Duodenal mucosa (tissue), 2 donors: Measurements from ENCODE around the gene IGFLR1.

Experiments
- H3K27ac ChIP-seq: one replicate; pipeline ENCODE4 v1.7.0; 2013; ENCODE audit warnings: low read depth, low read length
- H3K27me3 ChIP-seq, 2 donors: one replicate each; pipeline ENCODE4 v1.7.0; 2013; ENCODE audit warnings: low read length in 2 of 2, control low read depth in 1 of 2; ENCODE audit not compliant: insufficient read depth in 2 of 2, control insufficient read depth in 1 of 2
- H3K36me3 ChIP-seq, 2 donors: one replicate each; pipeline ENCODE4 v1.7.0; 2013; ENCODE audit warnings: low read length in 2 of 2, control low read depth in 1 of 2; ENCODE audit not compliant: insufficient read depth in 2 of 2, control insufficient read depth in 1 of 2
- H3K4me1 ChIP-seq, 2 donors: one replicate each; pipeline ENCODE4 v1.7.0; 2013; ENCODE audit warnings: low read length in 2 of 2, control low read depth in 1 of 2; ENCODE audit not compliant: insufficient read depth in 2 of 2, control insufficient read depth in 1 of 2
- H3K4me3 ChIP-seq, 2 donors: one replicate each; pipeline ENCODE4 v1.7.0; 2013; ENCODE audit warnings: low read length in 2 of 2, low read depth in 1 of 2
- H3K9ac ChIP-seq, 2 donors: one replicate each; pipeline ENCODE4 v1.7.0; 2013; ENCODE audit warnings: low read length in 2 of 2, low read depth in 1 of 2
- H3K9me3 ChIP-seq, 2 donors: one replicate each; pipeline ENCODE4 v1.7.0; 2013; ENCODE audit warnings: low read length in 2 of 2, control low read depth in 1 of 2; ENCODE audit not compliant: control insufficient read depth in 1 of 2

Gene IGFLR1

DNA sequence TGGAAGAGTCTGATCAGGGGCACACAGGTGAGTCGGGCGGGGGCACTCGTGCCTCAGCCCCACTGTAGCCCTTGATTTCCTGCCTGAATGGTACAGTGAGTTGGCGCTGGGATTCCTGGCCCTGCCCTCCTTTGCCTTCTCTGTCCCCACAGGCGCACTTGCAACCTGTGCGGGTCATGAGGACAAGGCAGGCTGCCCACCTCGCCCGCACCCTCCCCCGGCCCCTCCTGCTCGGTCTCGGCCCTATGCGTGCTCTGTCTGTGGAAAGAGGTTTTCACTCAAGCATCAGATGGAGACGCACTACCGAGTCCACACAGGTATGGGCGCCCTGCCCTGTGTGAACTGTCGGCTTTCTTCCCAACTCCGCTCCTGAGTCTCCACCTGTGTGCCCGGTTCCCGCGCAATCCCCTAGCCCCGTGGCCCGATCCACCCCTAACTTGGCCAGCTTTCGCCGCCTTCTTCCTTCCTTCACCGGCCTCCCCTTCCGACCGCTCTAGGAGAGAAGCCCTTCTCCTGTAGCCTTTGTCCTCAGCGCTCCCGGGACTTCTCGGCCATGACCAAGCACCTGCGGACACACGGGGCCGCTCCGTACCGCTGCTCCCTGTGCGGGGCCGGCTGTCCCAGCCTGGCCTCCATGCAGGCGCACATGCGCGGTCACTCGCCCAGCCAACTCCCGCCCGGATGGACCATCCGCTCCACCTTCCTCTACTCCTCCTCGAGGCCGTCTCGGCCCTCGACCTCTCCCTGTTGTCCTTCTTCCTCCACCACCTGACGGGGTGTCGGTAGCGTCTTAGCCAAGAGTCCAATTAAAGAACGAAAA is 26.1 kb downstream of the IGFLR1 start:
- Histone ChIP-seq H3K4me3 (peak overlapping the region; percentile 87 to 89), H3K9me3 (no peaks in the 10 kb centered on the region), H3K27ac (peak overlapping the region; percentile 74), H3K27me3 (peaks cover 0 to 3% of the 10 kb centered on the region in 2 donors), H3K4me1 (peaks cover 27 to 30% of the 10 kb centered on the region in 2 donors), H3K9ac (peak overlapping the region; percentile 83 to 96), H3K36me3 (peaks cover 0 to 6% of the 10 kb centered on the region in 2 donors)

DNA sequence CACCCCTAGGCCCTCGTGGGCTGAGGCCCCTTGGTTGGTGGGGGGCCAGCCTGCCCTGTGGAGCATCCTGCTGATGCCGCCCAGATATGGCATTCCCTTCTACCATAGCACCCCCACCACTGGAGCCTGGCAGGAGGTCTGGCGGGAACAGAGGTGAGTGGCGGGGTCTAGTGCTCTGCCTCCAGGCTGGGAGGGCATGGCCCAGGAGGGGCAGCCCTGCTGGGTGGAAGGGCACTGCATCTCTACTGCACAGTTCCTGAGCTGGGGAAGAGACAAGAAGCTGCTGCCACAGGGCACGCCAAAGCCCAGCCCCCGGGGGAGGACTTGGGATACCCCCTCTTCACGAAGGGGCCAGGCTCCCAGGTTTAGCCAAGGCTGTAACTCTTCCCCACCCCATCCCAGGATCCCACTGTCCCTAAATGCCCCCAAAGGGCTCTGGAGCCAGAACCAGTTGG is 26.9 kb downstream of the IGFLR1 start:
- H3K27ac ChIP-seq: no peak overlapping the region
- peak overlapping the region in 1 of 2 donors; percentile 83 for H3K9ac ChIP-seq
- H3K4me3 ChIP-seq: peak overlapping the region in 1 of 2 donors; percentile 89

DNA sequence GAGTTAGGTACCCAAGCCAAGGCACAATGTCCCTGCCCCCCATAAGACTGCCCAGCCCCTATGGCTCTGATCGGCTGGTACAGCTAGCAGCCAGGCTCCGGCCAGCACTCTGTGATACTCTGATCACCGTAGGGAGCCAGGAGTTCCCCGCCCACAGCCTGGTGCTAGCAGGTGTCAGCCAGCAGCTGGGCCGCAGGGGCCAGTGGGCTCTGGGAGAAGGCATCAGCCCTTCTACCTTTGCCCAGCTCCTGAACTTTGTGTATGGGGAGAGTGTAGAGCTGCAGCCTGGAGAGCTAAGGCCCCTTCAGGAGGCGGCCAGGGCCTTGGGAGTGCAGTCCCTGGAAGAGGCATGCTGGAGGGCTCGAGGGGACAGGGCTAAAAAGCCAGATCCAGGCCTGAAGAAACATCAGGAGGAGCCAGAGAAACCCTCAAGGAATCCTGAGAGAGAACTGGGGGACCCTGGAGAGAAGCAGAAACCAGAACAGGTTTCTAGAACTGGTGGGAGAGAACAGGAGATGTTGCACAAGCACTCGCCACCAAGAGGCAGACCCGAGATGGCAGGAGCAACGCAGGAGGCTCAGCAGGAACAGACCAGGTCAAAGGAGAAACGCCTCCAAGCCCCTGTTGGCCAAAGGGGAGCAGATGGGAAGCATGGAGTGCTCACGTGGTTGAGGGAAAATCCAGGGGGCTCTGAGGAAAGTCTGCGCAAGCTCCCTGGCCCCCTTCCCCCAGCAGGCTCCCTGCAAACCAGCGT is 27.5 kb downstream of the IGFLR1 start:
- no peaks in the 10 kb centered on the region for H3K9me3 ChIP-seq
- H3K4me1 ChIP-seq: peaks cover 27 to 30% of the 10 kb centered on the region in 2 donors
- no peak overlapping the region for H3K27ac ChIP-seq
- peak overlapping the region in 1 of 2 donors; percentile 83 for H3K9ac ChIP-seq
- no peak overlapping the region for H3K4me3 ChIP-seq
- H3K36me3 ChIP-seq: no peaks in the 10 kb centered on the region
- peaks cover 0 to 10% of the 10 kb centered on the region in 2 donors for H3K27me3 ChIP-seq

More for the DNA sequence above, 26.9 kb downstream of the IGFLR1 start:
- Histone ChIP-seq H3K27me3 (peaks cover 0 to 10% of the 10 kb centered on the region in 2 donors), H3K36me3 (peaks cover 0 to 4% of the 10 kb centered on the region in 2 donors), H3K9me3 (no peaks in the 10 kb centered on the region), H3K4me1 (peaks cover 27 to 30% of the 10 kb centered on the region in 2 donors)

DNA sequence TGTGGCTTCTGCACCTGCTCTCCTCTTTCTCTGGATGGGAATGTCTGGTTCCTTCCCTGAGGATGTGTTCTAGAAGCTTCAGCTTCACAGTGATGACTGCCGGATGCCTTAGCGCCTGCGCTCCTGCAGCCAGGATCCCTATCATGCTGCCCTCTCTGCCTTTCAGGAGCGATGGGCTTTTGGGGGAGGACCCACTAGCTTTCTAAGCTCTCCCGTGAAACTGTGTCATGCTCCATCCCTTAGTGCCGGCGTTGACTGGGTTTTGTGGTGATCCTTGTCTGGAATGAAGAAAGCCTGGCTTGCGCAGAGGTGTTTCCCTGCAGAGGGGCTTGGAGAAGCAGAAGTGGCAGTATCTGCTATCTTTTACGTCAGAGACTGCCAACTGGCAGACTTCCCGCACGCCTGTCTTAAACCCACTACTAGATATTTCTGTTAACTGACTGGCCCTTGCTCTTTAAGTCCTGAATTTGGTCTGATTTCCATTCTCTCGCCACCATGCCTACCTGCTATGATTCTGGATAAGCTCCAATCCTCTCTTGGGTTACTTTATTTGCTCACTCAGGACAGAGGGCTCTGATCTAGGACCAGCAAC is 28.3 kb downstream of the IGFLR1 start:
- Histone ChIP-seq H3K36me3 (no peaks in the 10 kb centered on the region), H3K9ac (no peak overlapping the region), H3K4me3 (peak overlapping the region in 1 of 2 donors; percentile 2), H3K27ac (no peak overlapping the region), H3K9me3 (no peaks in the 10 kb centered on the region), H3K27me3 (peaks cover 0 to 10% of the 10 kb centered on the region in 2 donors), H3K4me1 (peaks cover 20 to 23% of the 10 kb centered on the region in 2 donors)

DNA sequence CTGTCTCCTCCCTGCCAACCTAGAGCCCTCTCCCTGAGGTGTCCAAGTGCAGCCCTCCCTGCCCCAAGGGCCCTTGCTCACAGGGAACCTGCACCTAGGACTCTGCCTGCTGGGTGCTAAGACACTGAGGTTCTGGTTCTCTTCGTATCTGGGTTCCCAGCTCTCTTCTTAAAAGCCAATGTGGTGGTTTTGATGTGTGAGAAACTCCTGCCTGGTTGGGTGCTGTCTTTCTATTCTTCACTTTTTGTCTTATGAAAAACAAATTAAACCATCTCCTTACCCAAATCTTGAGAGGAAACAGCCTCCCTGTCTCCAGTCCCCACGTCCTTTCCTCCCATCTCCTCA is 28.8 kb downstream of the IGFLR1 start:
- Histone ChIP-seq H3K9ac (no peak overlapping the region), H3K4me3 (no peak overlapping the region), H3K9me3 (no peaks in the 10 kb centered on the region), H3K4me1 (peaks cover 17 to 18% of the 10 kb centered on the region in 2 donors), H3K27me3 (peaks cover 0 to 10% of the 10 kb centered on the region in 2 donors), H3K27ac (no peak overlapping the region), H3K36me3 (no peaks in the 10 kb centered on the region)

DNA sequence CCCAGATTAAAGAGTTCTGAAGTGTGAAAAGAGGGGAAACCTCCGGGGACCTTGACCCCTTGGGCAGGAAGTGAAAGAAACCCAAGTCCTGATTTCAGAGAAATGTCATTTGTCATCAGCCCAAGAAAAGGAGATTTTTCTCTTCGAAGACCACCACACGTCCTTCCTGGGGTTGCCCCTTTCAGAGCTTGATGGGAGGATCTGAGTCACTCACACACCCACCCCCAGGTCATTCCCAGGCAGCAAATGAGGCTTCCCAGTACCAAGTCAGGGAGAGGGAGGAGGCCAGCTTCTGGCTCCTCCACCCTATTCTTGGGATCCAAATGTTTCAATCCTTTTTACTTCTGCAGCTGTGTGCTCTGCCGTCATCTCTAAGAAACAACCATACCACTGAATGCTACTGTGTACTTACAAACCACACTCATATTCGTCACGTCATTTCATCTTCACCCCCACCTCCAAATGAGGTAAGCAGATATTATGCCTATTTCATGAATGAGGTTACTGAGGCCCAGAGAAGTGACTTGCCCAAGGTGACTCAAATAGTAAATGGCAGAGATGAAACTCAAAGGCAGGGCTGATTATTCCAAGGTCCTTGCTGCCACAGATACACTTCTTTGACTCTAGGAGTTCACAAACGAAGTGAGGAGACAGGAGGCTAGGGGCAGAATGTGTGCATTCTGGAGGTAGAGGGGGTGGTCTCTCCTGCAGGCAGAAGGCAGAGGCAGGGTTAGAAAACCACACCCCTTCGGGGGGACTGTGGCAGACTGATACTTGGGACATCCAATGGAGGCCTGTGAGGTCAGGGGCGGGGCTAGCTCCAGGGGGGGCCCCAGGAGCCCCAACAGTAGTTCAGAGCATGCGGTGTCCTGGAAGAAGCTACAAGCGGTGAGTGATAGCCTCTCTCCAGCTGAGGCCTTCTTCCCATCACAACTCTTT is 29.4 kb downstream of the IGFLR1 start:
- H3K27ac ChIP-seq: no peak overlapping the region
- H3K27me3 ChIP-seq: peaks cover 0 to 12% of the 10 kb centered on the region in 2 donors
- no peaks in the 10 kb centered on the region for H3K9me3 ChIP-seq
- peaks cover 17% of the 10 kb centered on the region in 2 donors for H3K4me1 ChIP-seq
- H3K36me3 ChIP-seq: no peaks in the 10 kb centered on the region
- H3K9ac ChIP-seq: no peak overlapping the region
- H3K4me3 ChIP-seq: no peak overlapping the region

DNA sequence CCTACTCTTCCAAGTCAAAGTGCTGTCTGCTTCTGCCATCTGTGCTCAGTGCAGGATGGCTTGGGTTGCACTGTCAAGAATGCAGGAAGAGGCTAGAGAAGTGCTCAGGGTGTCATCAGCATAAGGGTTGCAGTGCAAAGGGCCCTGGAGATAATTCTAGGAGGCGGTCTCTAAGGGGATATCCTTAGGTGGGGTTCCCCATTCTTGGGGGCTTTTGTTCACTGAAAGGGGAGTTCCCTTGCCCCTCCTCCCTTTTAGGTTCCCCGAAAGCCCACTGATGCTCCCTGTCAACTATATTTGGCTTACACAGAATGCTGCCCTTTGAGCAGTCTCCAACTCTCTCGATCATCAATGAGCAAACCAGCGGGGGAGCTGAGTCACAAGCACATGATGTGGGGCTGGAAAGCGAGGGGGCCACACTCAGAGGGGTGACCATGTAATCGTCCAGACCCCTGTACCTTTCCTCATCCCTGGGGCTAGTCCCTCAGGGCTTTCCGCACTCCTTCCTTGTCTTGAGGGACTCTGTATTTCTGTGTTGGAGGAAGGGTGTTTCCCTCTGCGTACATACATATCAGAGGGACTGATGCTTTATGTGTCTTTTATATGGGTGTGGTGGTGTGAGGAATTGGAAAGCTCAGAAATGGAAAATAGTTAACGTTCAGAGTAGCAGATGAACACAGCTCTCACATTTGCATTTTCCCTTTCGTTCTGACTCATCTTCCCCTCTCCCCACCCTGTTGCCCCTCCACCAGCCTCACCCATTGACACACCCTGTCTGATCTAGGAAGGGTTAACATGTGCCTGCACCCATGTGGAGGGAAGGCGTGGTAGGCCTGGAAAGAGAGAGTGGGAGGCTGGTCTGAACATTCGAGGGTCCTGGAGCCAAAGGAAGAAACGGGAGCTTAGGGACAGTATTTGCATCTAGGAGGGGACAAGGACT is 31.2 kb downstream of the IGFLR1 start:
- Histone ChIP-seq H3K9me3 (no peaks in the 10 kb centered on the region), H3K27me3 (peaks cover 0 to 12% of the 10 kb centered on the region in 2 donors), H3K9ac (no peak overlapping the region), H3K4me1 (peaks cover 11 to 14% of the 10 kb centered on the region in 2 donors), H3K27ac (no peak overlapping the region), H3K36me3 (no peaks in the 10 kb centered on the region), H3K4me3 (no peak overlapping the region)

DNA sequence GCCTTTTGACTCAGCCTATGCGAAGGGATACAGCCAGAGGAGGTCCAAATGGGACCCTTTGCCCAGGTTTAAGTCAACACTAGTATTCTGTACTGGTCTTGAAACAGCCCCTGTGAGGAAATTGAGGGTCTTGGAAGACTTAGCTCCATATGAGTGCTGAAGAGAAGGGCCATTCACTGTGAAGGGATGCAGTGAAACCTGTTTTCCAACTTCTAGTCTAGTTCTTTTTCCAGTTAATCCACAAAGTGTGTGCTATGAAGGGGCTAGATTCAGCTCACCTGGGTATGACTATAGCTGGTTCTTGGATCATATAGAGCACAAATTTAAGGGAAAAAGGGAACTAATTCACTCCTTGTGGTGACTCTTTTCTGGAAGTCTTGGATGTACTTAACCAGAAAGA is 33.9 kb downstream of the IGFLR1 start:
- no peaks in the 10 kb centered on the region for H3K36me3 ChIP-seq
- no peak overlapping the region for H3K27ac ChIP-seq
- H3K4me3 ChIP-seq: no peak overlapping the region
- H3K4me1 ChIP-seq: peaks cover 0 to 5% of the 10 kb centered on the region in 2 donors
- H3K27me3 ChIP-seq: peaks cover 0 to 9% of the 10 kb centered on the region in 2 donors
- no peaks in the 10 kb centered on the region for H3K9me3 ChIP-seq
- H3K9ac ChIP-seq: no peak overlapping the region
